Brain microvascular endothelial cell (primary cell): ENCODE measurements around the gene FCHSD2.
A peak's percentile ranks its signal among the peaks of the same experiment; 100 is the strongest.
"Not testable (repeated sequence)": the region's sequence is repeated elsewhere in the genome, so short reads cannot be mapped to it uniquely, and the experiment has no call there.

Experiments used
- DNase-seq: peaks from one replicate; pipeline ENCODE4 v3.0.0-alpha.2; 2020
- H3K27ac ChIP-seq: fragments of 250-450 bp; sonication (Bioruptor Pico); 2 replicates; pipeline ENCODE4 v1.5.1; 2020; ENCODE audit warnings: mild to moderate bottlenecking, moderate library complexity
- H3K27me3 ChIP-seq: fragments of 250-450 bp; sonication (Bioruptor Pico); replicated peaks from 2 replicates; pipeline ENCODE4 v1.5.1; 2020; ENCODE audit warnings: mild to moderate bottlenecking
- H3K36me3 ChIP-seq: fragments of 250-450 bp; sonication (Bioruptor Pico); replicated peaks from 2 replicates; pipeline ENCODE4 v1.5.1; 2020; ENCODE audit warnings: mild to moderate bottlenecking
- H3K4me3 ChIP-seq: 2 replicates; pipeline ENCODE4 v1.5.1; 2011; ENCODE audit warnings: low read depth, mild to moderate bottlenecking, control low read depth, low read length, moderate library complexity
- CTCF ChIP-seq: IDR thresholded peaks from 2 replicates; pipeline ENCODE4 v1.5.1; 2011; ENCODE audit warnings: low read depth, mild to moderate bottlenecking, moderate library complexity, low read length, control low read depth, inconsistent platforms; ENCODE audit errors: missing control alignments
- in situ Hi-C: cut with HindIII; loops from 2 replicates; pipeline ENCODE4 v1.10.0; 2017; ENCODE audit warnings: low sequenced_read_pairs, low pct_ligation_motif_present

Gene FCHSD2

GRCh38 chr11:72924568-72925190 lies 217.4 kb downstream of the FCHSD2 start:
- Histone ChIP-seq H3K4me3 (no peak overlapping the region), H3K36me3 (no peaks in the 10 kb centered on the region), H3K27me3 (no peaks in the 10 kb centered on the region), H3K27ac (no peak overlapping the region)
- in situ Hi-C loops = no loop called here
- peak; percentile 56 for TF ChIP-seq CTCF
- DNase-seq = peak; percentile 11

GRCh38 chr11:72921028-72921716 lies 220.9 kb downstream of the FCHSD2 start:
- no peak for DNase-seq
- in situ Hi-C loops = no loop called here
- H3K27me3 ChIP-seq = no peaks in the 10 kb centered on the region
- H3K36me3 ChIP-seq = no peaks in the 10 kb centered on the region
- H3K4me3 ChIP-seq = no peak overlapping the region
- H3K27ac ChIP-seq = no peak overlapping the region
- no peak for TF ChIP-seq CTCF

- no peak for TF ChIP-seq CTCF
- Histone ChIP-seq H3K27ac (no peak overlapping the region), H3K4me3 (no peak overlapping the region), H3K27me3 (no peaks in the 10 kb centered on the region), H3K36me3 (no peaks in the 10 kb centered on the region)
- in situ Hi-C loops = no loop called here
- no peak for DNase-seq
These were observed 222.1 kb downstream of the FCHSD2 start for GRCh38 chr11:72920001-72920400.

- no peaks in the 10 kb centered on the region for H3K36me3 ChIP-seq
- in situ Hi-C loops = no loop called here
- no peaks in the 10 kb centered on the region for H3K27me3 ChIP-seq
- no peak for TF ChIP-seq CTCF
- H3K27ac ChIP-seq = no peak overlapping the region
- no peak overlapping the region for H3K4me3 ChIP-seq
- no peak for DNase-seq
These were observed 223.3 kb downstream of the FCHSD2 start for GRCh38 chr11:72918851-72919250.

- Histone ChIP-seq H3K27ac (no peak overlapping the region), H3K36me3 (no peaks in the 10 kb centered on the region), H3K27me3 (no peaks in the 10 kb centered on the region), H3K4me3 (no peak overlapping the region)
- no peak for TF ChIP-seq CTCF
- DNase-seq = no peak
- in situ Hi-C loops = no loop called here
These were observed 229.9 kb downstream of the FCHSD2 start for GRCh38 chr11:72912253-72912652.

- DNase-seq, H3K27ac ChIP-seq, H3K36me3 ChIP-seq, H3K4me3 ChIP-seq, in situ Hi-C loops, H3K27me3 ChIP-seq: not testable (repeated sequence)
These were observed 232.3 kb downstream of the FCHSD2 start for GRCh38 chr11:72909558-72910388.
